ENCODE results near the gene PPFIA1.

The PPFIA1 gene

GRCh38 chr11:70414341-70415100, 144.0 kb downstream of the PPFIA1 start:
- FAIRE-seq (no peak), DNase-seq (ENCODE audit: insufficient read length, low spot score) (no peak)
- no peak for TF ChIP-seq POLR2A (IDR thresholded peaks at IDR 0.05; ENCODE audit: low read depth, low read length)

GRCh38 chr11:70415191-70415590, 144.7 kb downstream of the PPFIA1 start:
- TF ChIP-seq POLR2A (IDR thresholded peaks at IDR 0.05; ENCODE audit: low read depth, low read length): no peak
- DNase-seq (ENCODE audit: insufficient read length, low spot score) (peak; percentile 68), FAIRE-seq (no peak)

GRCh38 chr11:70415642-70416395, 145.3 kb downstream of the PPFIA1 start:
- DNase-seq (ENCODE audit: insufficient read length, low spot score): no peak
- no peak for TF ChIP-seq POLR2A (IDR thresholded peaks at IDR 0.05; ENCODE audit: low read depth, low read length)
- FAIRE-seq: no peak

GRCh38 chr11:70416881-70417280, 146.4 kb downstream of the PPFIA1 start:
- DNase-seq (ENCODE audit: insufficient read length, low spot score) (no peak), FAIRE-seq (no peak)
- no peak for TF ChIP-seq POLR2A (IDR thresholded peaks at IDR 0.05; ENCODE audit: low read depth, low read length)

GRCh38 chr11:70418130-70418529, 147.6 kb downstream of the PPFIA1 start:
- TF ChIP-seq POLR2A (IDR thresholded peaks at IDR 0.05; ENCODE audit: low read depth, low read length): no peak
- DNase-seq (ENCODE audit: insufficient read length, low spot score) (no peak), FAIRE-seq (no peak)

GRCh38 chr11:70419307-70420007, 149.0 kb downstream of the PPFIA1 start:
- FAIRE-seq (no peak), DNase-seq (ENCODE audit: insufficient read length, low spot score) (no peak)
- no peak for TF ChIP-seq POLR2A (IDR thresholded peaks at IDR 0.05; ENCODE audit: low read depth, low read length)

- DNase-seq (ENCODE audit: insufficient read length, low spot score) (no peak), FAIRE-seq (no peak)
- no peak for TF ChIP-seq POLR2A (IDR thresholded peaks at IDR 0.05; ENCODE audit: low read depth, low read length)
Measured at GRCh38 chr11:70420008-70420464, 149.5 kb downstream of the PPFIA1 start.

- no peak for DNase-seq (ENCODE audit: insufficient read length, low spot score)
- no peak for TF ChIP-seq POLR2A (IDR thresholded peaks at IDR 0.05; ENCODE audit: low read depth, low read length)
- no peak for FAIRE-seq
Measured at GRCh38 chr11:70420496-70420895, 150.0 kb downstream of the PPFIA1 start.

- FAIRE-seq (no peak), DNase-seq (ENCODE audit: insufficient read length, low spot score) (no peak)
- no peak for TF ChIP-seq POLR2A (IDR thresholded peaks at IDR 0.05; ENCODE audit: low read depth, low read length)
Measured at GRCh38 chr11:70421123-70421522, 150.6 kb downstream of the PPFIA1 start.

GRCh38 chr11:70422692-70423522, 152.4 kb downstream of the PPFIA1 start:
- no peak for TF ChIP-seq POLR2A (IDR thresholded peaks at IDR 0.05; ENCODE audit: low read depth, low read length)
- DNase-seq (ENCODE audit: insufficient read length, low spot score) (no peak), FAIRE-seq (no peak)

- DNase-seq (ENCODE audit: insufficient read length, low spot score) (peak; percentile 98), FAIRE-seq (peak; percentile 68)
- TF ChIP-seq POLR2A (IDR thresholded peaks at IDR 0.05; ENCODE audit: low read depth, low read length): no peak
Measured at GRCh38 chr11:70423523-70424505, 153.3 kb downstream of the PPFIA1 start.

GRCh38 chr11:70424765-70425344, 154.4 kb downstream of the PPFIA1 start:
- FAIRE-seq: no peak
- no peak for TF ChIP-seq POLR2A (IDR thresholded peaks at IDR 0.05; ENCODE audit: low read depth, low read length)
- DNase-seq (ENCODE audit: insufficient read length, low spot score): no peak
